ENCODE results near the gene PTPRR. TPM values are rescaled to one million over a fixed set of nuclear protein-coding genes. Genes with fewer than 3 reads are reported as not detected.

The PTPRR gene
- total RNA-seq, 1 donor from 2014 or later: 15.5 TPM

- no peak for DNase-seq (ENCODE audit: low read depth)
Measured at GRCh38 chr12:70709022-70709421, 211.5 kb downstream of the PTPRR start.

DNA sequence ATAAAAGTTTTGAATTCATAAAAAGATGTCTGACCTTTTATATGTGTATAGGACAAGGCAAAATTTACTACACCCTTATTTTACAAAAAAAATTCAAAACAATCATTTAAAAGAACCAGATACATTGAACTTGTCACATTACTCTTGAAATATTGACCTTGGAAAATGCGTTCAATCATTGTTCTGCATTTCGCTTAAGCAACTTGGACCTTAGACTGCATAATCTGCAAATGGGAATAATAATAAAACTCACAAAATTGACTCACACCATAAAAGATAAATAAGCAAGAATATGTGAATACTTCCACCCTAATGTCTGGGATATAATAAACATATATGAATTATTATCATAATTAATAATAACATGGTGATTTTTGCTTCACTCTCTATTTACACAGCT lies 213.9 kb downstream of the PTPRR start:
- DNase-seq (ENCODE audit: low read depth): no peak

- DNase-seq (ENCODE audit: low read depth): no peak
Measured at GRCh38 chr12:70698345-70698744, 222.2 kb downstream of the PTPRR start.

DNA sequence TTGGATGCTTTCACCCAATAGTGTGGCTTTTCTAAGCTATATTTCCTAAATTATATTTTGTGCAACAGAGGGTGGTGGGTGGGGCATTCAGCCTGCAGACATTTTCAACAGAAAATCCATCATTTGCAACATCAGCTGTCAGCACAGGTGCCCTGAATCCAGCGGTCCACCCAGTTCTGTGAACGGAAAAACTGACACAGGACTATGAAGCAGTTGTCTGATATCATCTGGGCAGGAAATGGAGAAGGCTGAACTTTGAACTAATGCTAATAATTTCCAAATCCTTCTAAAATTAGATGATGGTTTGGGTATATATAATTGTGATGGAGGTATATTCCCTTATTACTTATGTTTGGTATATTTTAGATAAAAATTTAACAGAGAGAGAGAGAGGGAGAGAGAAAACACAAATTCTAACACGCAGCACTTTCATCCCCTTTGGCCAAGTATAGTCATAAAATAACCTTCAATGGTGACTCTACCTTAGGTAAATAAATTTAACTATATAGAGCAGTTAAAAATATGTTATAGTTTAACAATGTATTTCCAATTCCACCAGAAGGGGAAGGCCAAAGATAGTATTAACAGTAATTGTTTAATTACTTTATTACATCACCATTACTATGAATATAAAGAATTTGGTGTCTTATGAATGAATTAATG lies 225.0 kb downstream of the PTPRR start:
- peak; percentile 22 for DNase-seq (ENCODE audit: low read depth)

GRCh38 chr12:70692681-70693288 lies 227.8 kb downstream of the PTPRR start:
- peak; percentile 63 for DNase-seq (ENCODE audit: low read depth)

DNA sequence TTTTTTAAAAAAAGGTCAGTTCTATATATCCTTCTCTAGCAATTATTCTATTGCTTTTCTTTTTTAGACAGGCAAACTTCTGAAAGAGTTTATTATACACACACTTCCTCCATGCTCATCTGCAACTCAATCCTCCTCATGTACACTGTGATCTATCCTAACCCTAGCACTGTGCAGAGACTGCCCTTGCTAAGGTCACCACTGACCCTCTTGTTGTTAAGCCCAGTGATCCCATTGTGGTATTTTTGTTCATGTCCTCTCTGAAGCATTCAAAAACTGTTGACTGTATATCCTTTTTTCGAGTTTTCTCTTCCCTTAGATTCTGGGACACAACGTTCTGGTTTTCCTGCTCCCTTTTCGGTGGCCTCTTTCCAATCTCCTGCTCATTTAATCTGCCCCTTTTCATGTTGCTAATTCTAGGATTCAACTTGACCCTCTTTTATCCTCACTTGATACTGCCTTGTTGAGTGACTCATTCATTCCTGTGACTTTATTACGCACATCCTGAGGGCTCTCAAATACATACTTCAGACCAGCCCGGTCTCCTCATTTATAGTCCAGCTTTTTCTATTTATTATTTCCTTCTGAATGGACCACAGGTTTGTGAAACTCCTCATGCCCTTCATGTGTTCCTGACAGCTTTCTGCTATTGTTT lies 229.4 kb downstream of the PTPRR start:
- DNase-seq (ENCODE audit: low read depth): peak; percentile 44

DNA sequence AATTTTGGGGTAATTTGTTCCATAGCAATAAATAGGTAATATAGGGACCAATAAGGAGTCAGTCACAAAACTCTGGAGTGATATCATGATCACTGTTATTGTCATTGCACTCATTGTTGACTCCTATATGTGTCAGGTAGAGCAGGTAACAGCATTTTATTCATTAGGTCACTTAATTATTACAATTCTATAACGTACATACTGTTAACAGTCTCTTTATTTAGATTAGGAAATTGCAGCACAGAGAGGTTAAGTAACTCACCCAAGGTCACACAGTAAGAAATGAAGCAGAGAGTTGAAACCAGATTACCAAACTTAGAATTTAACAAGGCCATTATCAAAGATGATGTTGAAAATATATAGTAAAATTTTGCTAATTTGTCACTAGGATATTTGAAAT lies 233.6 kb downstream of the PTPRR start:
- no peak for DNase-seq (ENCODE audit: low read depth)

GRCh38 chr12:70686299-70686698 lies 234.2 kb downstream of the PTPRR start:
- DNase-seq (ENCODE audit: low read depth): no peak

- no peak for DNase-seq (ENCODE audit: low read depth)
Measured at GRCh38 chr12:70683976-70684375, 236.6 kb downstream of the PTPRR start.

DNA sequence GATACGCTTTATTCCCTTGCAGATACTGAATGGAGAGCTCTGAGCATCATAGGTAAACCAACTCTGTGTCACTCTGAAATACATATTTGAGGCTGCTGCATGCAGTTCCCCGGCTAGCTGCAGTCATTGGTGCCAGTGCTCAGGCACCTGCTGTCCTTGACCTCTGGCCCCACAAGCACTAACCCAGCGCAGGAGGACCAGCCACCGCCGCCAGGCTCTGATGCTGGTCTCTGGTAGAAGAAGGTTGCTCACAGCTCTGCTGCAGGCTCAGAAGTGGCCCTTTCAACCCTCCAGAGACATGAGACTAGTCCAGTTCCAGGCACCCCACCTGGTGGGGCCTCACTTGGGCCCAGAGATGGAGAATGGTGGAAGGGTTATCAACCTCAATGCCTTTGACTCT lies 248.8 kb downstream of the PTPRR start:
- no peak for DNase-seq (ENCODE audit: low read depth)

DNA sequence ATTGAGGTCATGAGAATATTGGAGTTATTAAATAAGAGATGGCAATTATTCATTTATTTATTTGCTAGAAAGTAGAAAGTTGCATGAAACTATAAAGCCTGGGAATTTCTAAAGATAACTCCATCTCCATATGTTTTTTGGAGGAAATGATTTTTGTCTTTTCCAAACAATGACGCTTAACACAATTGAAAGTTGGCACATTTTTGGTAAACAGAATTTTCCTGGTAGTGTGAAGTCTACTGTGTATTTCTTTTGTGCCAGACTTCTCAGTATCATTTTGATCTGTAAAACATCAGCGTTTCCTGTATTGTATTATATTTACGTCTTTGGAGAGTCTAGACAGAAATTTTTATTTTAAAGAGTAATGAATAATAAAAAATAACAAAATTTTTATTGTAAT lies 249.6 kb downstream of the PTPRR start:
- no peak for DNase-seq (ENCODE audit: low read depth)

GRCh38 chr12:70667253-70667652 lies 253.3 kb downstream of the PTPRR start:
- DNase-seq (ENCODE audit: low read depth): no peak

GRCh38 chr12:70666364-70666763 lies 254.2 kb downstream of the PTPRR start:
- DNase-seq (ENCODE audit: low read depth): no peak

- DNase-seq (ENCODE audit: low read depth): no peak
Measured at GRCh38 chr12:70664465-70664881, 256.1 kb downstream of the PTPRR start.

DNA sequence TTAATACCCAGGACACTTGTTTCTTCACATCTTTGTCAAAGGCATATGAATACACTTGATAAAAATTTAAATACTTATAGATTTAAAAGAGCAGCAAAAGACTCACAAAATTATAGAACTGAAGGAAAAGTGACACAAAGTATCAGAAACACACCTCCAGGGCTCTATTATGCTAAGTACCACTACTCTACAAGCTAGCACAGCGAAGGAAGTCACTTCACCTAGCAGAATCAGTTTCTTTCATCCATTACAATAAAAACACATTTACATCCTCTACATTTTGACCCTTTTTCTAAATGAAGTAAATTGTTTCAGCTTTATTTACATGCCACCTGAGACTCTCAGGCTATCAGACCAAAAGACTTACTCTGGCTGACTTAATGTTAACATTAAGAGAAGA lies 256.7 kb downstream of the PTPRR start:
- no peak for DNase-seq (ENCODE audit: low read depth)

GRCh38 chr12:70661466-70662161 lies 258.9 kb downstream of the PTPRR start:
- DNase-seq (ENCODE audit: low read depth): peak; percentile 73

GRCh38 chr12:70660620-70661219 lies 259.8 kb downstream of the PTPRR start:
- DNase-seq (ENCODE audit: low read depth): peak; percentile 96

GRCh38 chr12:70660002-70660604 lies 260.4 kb downstream of the PTPRR start:
- peak; percentile 26 for DNase-seq (ENCODE audit: low read depth)

DNA sequence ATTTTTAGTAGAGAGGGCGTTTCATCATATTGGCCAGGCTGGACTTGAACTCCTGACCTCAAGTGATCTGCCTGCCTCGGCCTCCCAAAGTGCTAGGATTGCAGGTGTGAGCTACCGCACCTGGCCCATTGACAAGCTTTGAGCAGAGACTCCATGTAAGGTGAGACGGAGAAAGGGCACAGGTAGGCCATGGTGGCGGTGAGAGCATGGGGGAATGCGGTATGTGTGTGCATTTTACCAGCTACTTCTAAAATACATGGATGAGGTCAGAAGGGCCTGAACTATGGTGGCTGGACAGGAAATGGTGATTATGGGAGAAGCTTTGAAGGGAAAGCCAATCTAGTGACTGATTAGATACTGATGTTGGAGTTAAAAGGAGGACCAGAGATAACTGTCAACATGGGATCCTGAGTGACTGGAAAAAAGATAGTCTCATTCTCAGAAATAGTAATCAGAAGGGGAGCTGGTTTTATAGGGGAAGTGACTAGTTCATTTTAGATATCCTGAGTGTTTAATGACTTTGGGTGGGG lies 261.4 kb downstream of the PTPRR start:
- DNase-seq (ENCODE audit: low read depth): no peak

- DNase-seq (ENCODE audit: low read depth): no peak
Measured at GRCh38 chr12:70657616-70658286, 262.8 kb downstream of the PTPRR start.
